GM19468 (cell line): ENCODE data around the gene NUP210.
A peak's percentile ranks its signal among the peaks of the same experiment; 100 is the strongest.
"Not testable (repeated sequence)": the region's sequence is repeated elsewhere in the genome, so short reads cannot be mapped to it uniquely, and the experiment has no call there.

ENCODE experiments used
- ATAC-seq: cut with Tn5 transposase; IDR thresholded peaks from one replicate; pipeline ENCODE4 v1.9.1; 2021; ENCODE audit warnings: mild to moderate bottlenecking, moderate library complexity, moderate number of reproducible peaks; ENCODE audit not compliant: unreplicated experiment; ENCODE audit errors: extremely low read depth

NUP210 gene

DNA sequence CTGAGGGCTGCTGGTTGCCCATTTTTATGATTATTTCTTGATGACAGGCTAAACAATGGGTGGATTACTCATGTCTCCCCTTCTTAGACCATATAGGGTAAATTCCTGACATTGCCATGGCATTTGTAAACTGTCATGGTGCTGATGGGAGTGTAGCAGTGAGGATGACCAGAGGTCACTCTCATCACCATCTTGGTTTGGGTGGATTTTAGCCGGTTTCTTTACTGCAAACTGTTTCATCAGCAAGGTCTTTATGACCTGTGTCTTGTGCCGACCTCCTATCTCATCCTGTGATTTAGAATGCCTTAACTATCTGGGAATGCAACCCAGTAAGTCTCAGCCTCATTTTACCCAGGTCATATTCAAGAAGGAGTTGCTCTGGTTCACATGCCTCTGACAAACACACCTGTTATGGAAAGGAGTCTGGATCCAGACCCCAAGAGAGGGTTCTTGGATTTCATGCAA is 10.3 kb upstream of the NUP210 start:
- ATAC-seq = not testable (repeated sequence)

- ATAC-seq = no peak
Measured at GRCh38 chr3:13429631-13430291, 9.6 kb upstream of the NUP210 start.

DNA sequence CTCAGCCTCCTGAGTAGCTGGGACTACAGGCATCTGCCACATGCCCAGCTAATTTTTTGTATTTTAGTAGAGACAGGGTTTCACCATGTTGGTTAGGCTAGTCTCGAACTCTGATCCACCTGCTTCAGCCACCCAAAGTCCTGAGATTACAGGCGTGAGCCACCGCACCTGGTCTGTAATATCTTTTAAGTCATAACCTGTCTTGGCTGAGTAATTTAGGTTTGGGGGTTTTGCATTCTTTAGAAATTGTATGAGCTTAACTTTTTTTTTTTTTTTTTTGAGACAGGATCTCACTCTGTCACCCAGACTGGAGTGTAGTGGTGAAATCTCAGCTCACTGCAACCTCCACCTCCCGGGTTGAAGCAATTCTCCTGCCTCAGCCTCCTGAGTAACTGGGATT is 8.6 kb upstream of the NUP210 start:
- ATAC-seq = not testable (repeated sequence)

- ATAC-seq = no peak
Measured at GRCh38 chr3:13427662-13428603, 7.8 kb upstream of the NUP210 start.

GRCh38 chr3:13426591-13426990 is 6.5 kb upstream of the NUP210 start:
- ATAC-seq = no peak

- no peak for ATAC-seq
Measured at GRCh38 chr3:13425689-13426088, 5.6 kb upstream of the NUP210 start.

- no peak for ATAC-seq
Measured at GRCh38 chr3:13424865-13425617, 4.9 kb upstream of the NUP210 start.

DNA sequence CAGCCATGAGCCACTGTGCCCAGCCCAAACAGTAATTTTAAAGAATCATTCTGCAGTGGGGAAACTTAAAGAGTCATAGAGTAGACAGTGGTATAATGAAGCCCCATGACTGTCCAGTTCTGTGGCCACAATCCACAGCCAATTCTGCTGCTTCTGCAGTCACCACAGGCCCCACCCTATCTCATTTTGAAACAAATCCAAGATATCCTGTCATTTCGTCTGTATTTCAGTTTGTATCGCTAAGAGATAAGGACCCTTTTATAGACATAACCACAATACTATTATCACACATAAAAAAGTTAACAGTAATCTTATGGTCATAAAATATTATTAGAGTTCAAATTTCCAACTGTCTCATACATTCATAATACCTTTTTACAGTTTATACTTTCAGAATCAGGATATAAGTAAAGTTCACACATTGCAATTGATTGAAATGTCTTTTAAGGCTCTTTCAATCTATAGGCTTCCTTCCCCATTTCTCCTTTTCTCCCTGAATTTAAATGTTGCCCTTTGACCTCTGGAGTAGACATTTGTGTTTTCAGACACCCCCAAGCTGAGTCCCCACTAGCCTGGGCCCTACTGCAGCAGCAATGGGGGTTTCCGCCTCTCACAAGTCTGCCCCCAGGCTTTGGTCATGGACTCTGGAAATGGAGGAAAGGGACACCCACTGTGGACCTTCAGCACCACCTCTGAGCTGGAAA is 4.2 kb upstream of the NUP210 start:
- ATAC-seq = no peak

DNA sequence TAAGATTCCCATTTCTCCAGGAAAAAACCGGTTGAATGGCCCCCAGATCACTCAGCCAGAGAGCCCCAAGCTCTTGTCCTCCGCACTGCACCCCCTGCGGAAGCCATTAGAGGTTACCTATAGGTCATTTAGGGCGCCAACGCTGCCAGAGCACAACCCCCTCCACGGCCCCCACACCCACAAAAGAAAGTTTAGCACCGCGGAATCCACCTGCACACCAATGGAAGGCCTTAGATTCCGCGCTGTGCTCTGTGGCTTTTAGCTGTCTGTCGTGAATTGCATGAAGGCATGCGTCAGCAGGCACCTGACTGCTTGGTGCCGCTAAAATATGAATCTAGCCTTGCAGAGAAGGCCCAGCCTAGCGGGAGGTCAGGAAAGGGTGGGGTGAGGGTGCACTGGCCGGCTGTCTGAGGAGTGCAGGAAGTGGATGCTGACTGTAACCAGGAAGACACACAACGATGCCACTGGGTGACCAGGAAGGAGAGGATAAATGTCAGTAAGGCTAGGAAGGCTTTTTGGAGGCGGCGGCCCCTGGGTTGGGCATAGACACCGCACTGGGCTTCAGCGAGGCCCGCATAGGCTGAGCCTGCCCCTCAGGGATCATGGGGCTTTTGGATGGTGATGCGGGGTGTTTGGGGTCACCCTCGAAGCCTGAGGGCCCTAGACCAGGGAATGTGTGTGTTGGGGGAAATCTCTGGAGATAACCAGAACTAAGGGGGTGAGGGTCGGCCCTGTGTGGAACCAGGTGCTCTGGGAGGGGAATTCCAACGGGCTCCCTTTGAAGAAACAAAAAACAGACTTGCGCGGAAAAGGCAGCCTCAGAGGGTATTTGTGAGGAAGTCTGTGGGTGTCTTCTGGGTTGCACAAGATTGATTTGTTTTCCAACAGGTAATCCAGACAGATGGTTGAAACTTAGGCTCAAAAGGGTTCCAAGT is 976 bp upstream of the NUP210 start:
- ATAC-seq = no peak

GRCh38 chr3:13419505-13420044 is 547 bp downstream of the NUP210 start:
- ATAC-seq = peak; percentile 26

DNA sequence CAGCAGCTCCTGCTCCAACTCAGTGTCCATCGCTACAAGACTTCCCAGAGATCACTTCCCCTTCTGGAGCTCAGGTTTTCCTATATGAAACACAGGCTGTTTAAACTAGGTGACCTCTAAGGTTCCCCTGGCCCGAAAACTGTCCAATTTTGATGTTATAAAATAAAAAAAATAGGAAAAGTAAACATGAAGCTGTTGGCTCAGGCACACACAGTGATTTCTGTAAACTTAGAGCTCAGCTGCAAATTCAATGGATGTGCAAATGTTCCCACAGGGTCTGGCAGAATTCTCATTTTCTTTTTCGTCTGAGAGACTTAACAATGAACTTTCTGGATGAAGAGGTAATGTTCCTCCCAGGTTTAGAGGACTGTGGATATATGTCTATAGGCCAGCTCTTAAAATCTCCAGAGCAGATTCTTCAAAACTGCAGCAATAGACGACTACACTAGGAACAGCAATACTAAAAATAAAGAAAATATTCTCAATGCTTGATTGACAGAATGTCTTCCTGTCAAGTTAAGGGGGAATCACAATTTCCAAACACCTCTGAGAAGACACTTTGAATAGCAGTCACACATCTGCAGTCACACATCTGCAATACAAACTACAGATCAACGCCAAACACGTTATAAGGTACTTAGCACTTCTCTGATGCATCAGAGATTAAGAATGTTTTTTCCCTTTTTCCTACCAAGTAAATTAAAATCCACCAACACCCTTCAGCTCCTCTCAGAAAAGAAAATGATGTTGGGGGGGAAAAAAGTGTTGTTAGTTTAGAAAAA is 2.8 kb downstream of the NUP210 start:
- ATAC-seq = no peak

DNA sequence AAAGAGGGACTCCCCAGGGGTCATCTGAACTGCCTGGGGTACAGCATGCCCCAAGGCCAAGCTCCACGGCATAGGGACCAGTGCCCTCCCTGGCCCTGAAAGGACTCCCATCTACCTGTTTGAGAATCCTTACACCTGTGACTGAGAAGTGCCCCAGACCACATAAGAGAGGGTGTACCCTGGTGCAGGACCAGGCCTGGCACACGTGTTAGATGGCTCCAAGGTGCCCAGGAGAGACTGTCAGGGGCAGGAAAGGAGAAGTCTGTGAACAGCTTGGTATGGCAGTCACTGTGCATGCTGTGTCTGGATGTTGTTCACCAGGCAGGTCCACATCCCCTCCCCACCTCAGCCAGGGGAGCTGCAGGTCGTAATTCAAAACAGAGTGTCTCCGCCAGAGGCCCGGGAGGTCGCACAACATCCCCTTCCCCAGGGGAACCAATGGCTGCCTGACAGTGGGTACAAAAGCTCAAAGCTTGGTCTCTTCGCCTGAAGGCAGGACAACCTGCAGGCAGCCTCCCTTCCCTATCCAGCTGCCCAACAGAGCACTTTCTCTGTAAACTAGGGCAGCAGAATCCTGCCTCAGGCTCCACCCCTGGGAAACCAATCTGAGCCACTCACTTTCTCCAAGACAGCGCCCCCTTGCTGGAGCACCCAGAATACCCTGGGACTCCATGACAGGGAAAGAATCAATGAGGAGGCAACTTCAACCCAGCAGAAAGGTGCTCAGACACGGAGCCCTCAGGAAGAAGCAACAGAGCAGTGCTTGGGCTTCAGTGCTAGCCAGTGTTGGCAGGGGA is 3.9 kb downstream of the NUP210 start:
- ATAC-seq = no peak

- ATAC-seq = no peak
Measured at GRCh38 chr3:13415236-13415986, 4.7 kb downstream of the NUP210 start.

GRCh38 chr3:13414040-13414729 is 5.9 kb downstream of the NUP210 start:
- ATAC-seq = peak; percentile 91

GRCh38 chr3:13411186-13411860 is 8.8 kb downstream of the NUP210 start:
- ATAC-seq = no peak
